Measurements from ENCODE around the gene BBS10.

GRCh38 chr12:76366163-76366562, 17.9 kb upstream of the BBS10 start:
- no peak for TF ChIP-seq CTCF (IDR thresholded peaks at IDR 0.05)
- TF ChIP-seq EP300 (IDR thresholded peaks at IDR 0.05): no peak

Measured in esophagus muscularis mucosa (tissue), 3 donors.